Trophoblast cell (in vitro differentiated cells and primary cell): ENCODE results near the gene LIPJ.

Experiments used
- DNase-seq, 2 donors: peaks; one replicate each; pipeline ENCODE4 v3.0.0-alpha.2; 2016
- H2AFZ ChIP-seq: 2 replicates; pipeline ENCODE4 v1.6.1; 2013; ENCODE audit warnings: low read length, moderate library complexity, mild to moderate bottlenecking; ENCODE audit not compliant: insufficient read depth, poor library complexity
- H2AK5ac ChIP-seq: 2 replicates; pipeline ENCODE4 v1.6.1; 2013; ENCODE audit warnings: mild to moderate bottlenecking, low read length
- H2BK120ac ChIP-seq: 2 replicates; pipeline ENCODE4 v1.6.1; 2013; ENCODE audit warnings: low read length, mild to moderate bottlenecking, moderate library complexity; ENCODE audit not compliant: insufficient read depth, poor library complexity
- H2BK12ac ChIP-seq: 2 replicates; pipeline ENCODE4 v1.6.1; 2013; ENCODE audit warnings: mild to moderate bottlenecking, low read length, moderate library complexity
- H2BK5ac ChIP-seq: 2 replicates; pipeline ENCODE4 v1.6.1; 2013; ENCODE audit warnings: low read length, low read depth, moderate library complexity, mild to moderate bottlenecking; ENCODE audit not compliant: poor library complexity
- H3K14ac ChIP-seq: 2 replicates; pipeline ENCODE4 v1.6.1; 2013; ENCODE audit warnings: mild to moderate bottlenecking, low read length
- H3K18ac ChIP-seq: 2 replicates; pipeline ENCODE4 v1.6.1; 2013; ENCODE audit warnings: mild to moderate bottlenecking, low read length
- H3K23ac ChIP-seq: 2 replicates; pipeline ENCODE4 v1.6.1; 2013; ENCODE audit warnings: low read length
- H3K27ac ChIP-seq: 2 replicates; pipeline ENCODE4 v1.5.1; 2013; ENCODE audit warnings: low read depth, mild to moderate bottlenecking, inconsistent platforms, low read length, moderate library complexity
- H3K27me3 ChIP-seq: 2 replicates; pipeline ENCODE4 v1.6.1; 2013; ENCODE audit warnings: inconsistent platforms, mild to moderate bottlenecking, low read length, moderate library complexity; ENCODE audit not compliant: insufficient read depth
- H3K36me3 ChIP-seq, 2 experiments: 1 replicate in 1 of 2; 2 replicates in 1 of 2; pipeline ENCODE4 v1.6.1; 2013; ENCODE audit warnings: low read length in 2 of 2, mild to moderate bottlenecking in 2 of 2, moderate library complexity in 1 of 2; ENCODE audit not compliant: insufficient read depth in 2 of 2, control insufficient read depth in 1 of 2
- H3K4ac ChIP-seq: 2 replicates; pipeline ENCODE4 v1.6.1; 2013; ENCODE audit warnings: low read depth, mild to moderate bottlenecking, low read length, moderate library complexity
- H3K4me1 ChIP-seq, 2 experiments: 1 replicate in 1 of 2; 2 replicates in 1 of 2; pipeline ENCODE4 v1.6.1; 2013; ENCODE audit warnings: low read length in 2 of 2, mild to moderate bottlenecking in 2 of 2, moderate library complexity in 1 of 2; ENCODE audit not compliant: insufficient read depth in 2 of 2, control insufficient read depth in 1 of 2
- H3K4me2 ChIP-seq: 2 replicates; pipeline ENCODE4 v1.6.1; 2013; ENCODE audit warnings: inconsistent platforms, mild to moderate bottlenecking, low read length, moderate library complexity
- H3K4me3 ChIP-seq: 2 replicates; pipeline ENCODE4 v1.5.1; 2013; ENCODE audit warnings: mild to moderate bottlenecking, low read depth, low read length, inconsistent platforms
- H3K79me1 ChIP-seq: one replicate; pipeline ENCODE4 v1.6.1; 2013; ENCODE audit warnings: low read length
- H3K79me2 ChIP-seq: 2 replicates; pipeline ENCODE4 v1.6.1; 2013; ENCODE audit warnings: low read length, mild to moderate bottlenecking; ENCODE audit not compliant: control insufficient read depth, insufficient read depth, poor library complexity
- H3K9ac ChIP-seq: 2 replicates; pipeline ENCODE4 v1.6.1; 2013; ENCODE audit warnings: mild to moderate bottlenecking, low read length
- H3K9me3 ChIP-seq: 2 replicates; pipeline ENCODE4 v1.6.1; 2013; ENCODE audit warnings: low read depth, mild to moderate bottlenecking, control low read depth, inconsistent platforms, low read length; ENCODE audit not compliant: insufficient read depth
- H4K12ac ChIP-seq: 2 replicates; pipeline ENCODE4 v1.6.1; 2013; ENCODE audit warnings: low read depth, mild to moderate bottlenecking, low read length, moderate library complexity
- H4K8ac ChIP-seq: 2 replicates; pipeline ENCODE4 v1.6.1; 2013; ENCODE audit warnings: low read depth, mild to moderate bottlenecking, low read length, moderate library complexity
- H4K91ac ChIP-seq: one replicate; pipeline ENCODE4 v1.6.1; 2013; ENCODE audit warnings: low read depth, mild to moderate bottlenecking, low read length, moderate library complexity
- WGBS: extraction: QIAGEN DNeasy Blood & Tissue Kit; methylation state at CpG from one replicate; pipeline ENCODE4 v1.1.7; 2013; ENCODE audit warnings: missing lambda C conversion rate; ENCODE audit not compliant: insufficient read length, insufficient coverage; ENCODE audit errors: extremely low coverage; 5-methylcytosine and 5-hydroxymethylcytosine counted together

LIPJ gene

DNA sequence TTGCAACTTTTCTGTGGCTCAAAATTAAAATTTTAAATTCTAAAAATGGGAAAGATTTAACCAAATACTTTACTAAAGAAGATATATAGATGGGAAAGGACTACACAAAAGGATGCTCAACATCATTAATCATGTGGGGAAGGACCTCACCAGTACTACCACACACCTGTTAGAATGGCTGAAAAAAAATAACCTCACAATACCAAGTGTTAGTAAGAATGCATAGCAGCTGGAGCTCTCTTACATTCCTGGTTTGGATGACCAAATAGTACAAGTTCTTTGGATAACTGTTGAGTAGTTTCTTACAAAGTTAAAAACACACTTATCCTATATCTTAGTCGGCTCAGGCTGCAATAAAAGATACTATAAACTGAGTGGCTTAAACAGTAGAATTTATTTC lies 33.9 kb downstream of the LIPJ start:
- Histone ChIP-seq H3K9ac (no peak overlapping the region), H3K79me2 (no peaks in the 10 kb centered on the region), H2AK5ac (no peak overlapping the region)

DNA sequence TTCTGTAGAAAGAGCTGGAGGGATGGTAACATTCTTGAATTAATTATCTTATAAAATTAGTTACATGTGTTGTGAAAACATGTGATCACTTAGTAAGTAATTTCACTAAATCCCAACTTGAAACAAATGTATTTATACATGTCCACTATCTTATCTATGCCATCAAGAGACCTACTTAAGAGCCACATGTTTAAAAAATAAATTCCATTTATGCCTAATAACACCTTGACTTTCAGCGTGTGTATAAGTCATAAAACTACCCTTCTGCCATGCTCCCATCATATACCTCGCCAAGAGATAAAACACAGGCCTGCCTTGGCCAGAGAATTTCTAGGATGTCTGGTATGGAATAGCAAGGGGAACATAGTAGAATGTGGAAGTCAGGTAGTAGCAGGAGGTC lies 37.3 kb downstream of the LIPJ start:
- no peak overlapping the region for H3K27ac ChIP-seq
- H2AFZ ChIP-seq: no peak overlapping the region
- H4K8ac ChIP-seq: no peak overlapping the region
- H3K79me1 ChIP-seq: no peaks in the 10 kb centered on the region
- H3K4me2 ChIP-seq: no peak overlapping the region
- no peak overlapping the region for H3K9ac ChIP-seq
- H2BK12ac ChIP-seq: no peak overlapping the region
- H3K4me3 ChIP-seq: no peak overlapping the region
- no peaks in the 10 kb centered on the region for H3K27me3 ChIP-seq
- no peak overlapping the region for H2BK120ac ChIP-seq
- H3K4ac ChIP-seq: no peak overlapping the region
- no peak overlapping the region for H4K12ac ChIP-seq
- no CpG with 5 or more reads among the region's 2 CpGs for WGBS
- H3K9me3 ChIP-seq: no peaks in the 10 kb centered on the region
- H2AK5ac ChIP-seq: no peak overlapping the region
- H3K4me1 ChIP-seq: no peaks in the 10 kb centered on the region
- no peak overlapping the region for H3K14ac ChIP-seq
- no peaks in the 10 kb centered on the region for H3K79me2 ChIP-seq
- no peak for DNase-seq
- H3K23ac ChIP-seq: no peak overlapping the region
- H3K18ac ChIP-seq: no peak overlapping the region
- H4K91ac ChIP-seq: no peak overlapping the region
- no peak overlapping the region for H2BK5ac ChIP-seq
- H3K36me3 ChIP-seq: no peaks in the 10 kb centered on the region

More for the DNA sequence above, 33.9 kb downstream of the LIPJ start:
- Histone ChIP-seq H3K4me1 (no peaks in the 10 kb centered on the region), H3K18ac (no peak overlapping the region), H3K4me3 (no peak overlapping the region), H3K27me3 (no peaks in the 10 kb centered on the region), H2BK120ac (no peak overlapping the region), H2BK5ac (no peak overlapping the region), H2AFZ (no peak overlapping the region), H3K4me2 (no peak overlapping the region), H3K23ac (no peak overlapping the region), H4K91ac (no peak overlapping the region), H3K4ac (no peak overlapping the region), H3K14ac (no peak overlapping the region), H3K36me3 (no peaks in the 10 kb centered on the region), H3K79me1 (no peaks in the 10 kb centered on the region), H2BK12ac (no peak overlapping the region), H4K12ac (no peak overlapping the region), H3K27ac (no peak overlapping the region), H3K9me3 (no peaks in the 10 kb centered on the region), H4K8ac (no peak overlapping the region)
- peak in 1 of 2 donors; percentile 29 for DNase-seq
- WGBS: no CpG with 5 or more reads among the region's 1 CpG

DNA sequence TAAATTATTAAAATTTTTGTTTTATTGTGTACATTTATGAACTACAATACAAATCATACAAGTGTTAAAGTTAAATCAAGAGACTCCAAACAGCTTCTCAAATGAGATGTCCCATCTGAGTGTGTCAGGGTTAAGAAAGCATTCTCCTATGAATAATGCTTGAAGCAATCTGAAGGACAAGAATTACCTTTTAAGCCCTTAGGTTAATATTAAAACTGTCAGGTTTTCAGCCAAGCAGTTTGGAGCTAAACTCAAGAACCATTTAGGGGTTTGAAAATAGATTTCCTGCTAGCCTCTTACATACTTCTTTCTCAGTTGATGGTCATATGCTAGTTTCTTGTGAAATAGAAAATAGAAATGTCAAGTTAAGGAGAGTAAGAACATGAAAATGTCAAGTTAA lies 38.3 kb downstream of the LIPJ start:
- no peak overlapping the region for H3K4ac ChIP-seq
- H4K91ac ChIP-seq: no peak overlapping the region
- H2BK5ac ChIP-seq: no peak overlapping the region
- H3K4me2 ChIP-seq: no peak overlapping the region
- no peak overlapping the region for H2BK12ac ChIP-seq
- H3K18ac ChIP-seq: no peak overlapping the region
- H4K8ac ChIP-seq: no peak overlapping the region
- no peak overlapping the region for H3K4me3 ChIP-seq
- no peaks in the 10 kb centered on the region for H3K79me1 ChIP-seq
- H3K36me3 ChIP-seq: no peaks in the 10 kb centered on the region
- no peak overlapping the region for H3K27ac ChIP-seq
- no peak overlapping the region for H2AK5ac ChIP-seq
- H3K79me2 ChIP-seq: no peaks in the 10 kb centered on the region
- no peak overlapping the region for H3K14ac ChIP-seq
- no peaks in the 10 kb centered on the region for H3K27me3 ChIP-seq
- H3K9ac ChIP-seq: no peak overlapping the region
- H3K9me3 ChIP-seq: no peaks in the 10 kb centered on the region
- H2BK120ac ChIP-seq: no peak overlapping the region
- no peak for DNase-seq
- no peaks in the 10 kb centered on the region for H3K4me1 ChIP-seq
- no peak overlapping the region for H3K23ac ChIP-seq
- H2AFZ ChIP-seq: no peak overlapping the region
- H4K12ac ChIP-seq: no peak overlapping the region

DNA sequence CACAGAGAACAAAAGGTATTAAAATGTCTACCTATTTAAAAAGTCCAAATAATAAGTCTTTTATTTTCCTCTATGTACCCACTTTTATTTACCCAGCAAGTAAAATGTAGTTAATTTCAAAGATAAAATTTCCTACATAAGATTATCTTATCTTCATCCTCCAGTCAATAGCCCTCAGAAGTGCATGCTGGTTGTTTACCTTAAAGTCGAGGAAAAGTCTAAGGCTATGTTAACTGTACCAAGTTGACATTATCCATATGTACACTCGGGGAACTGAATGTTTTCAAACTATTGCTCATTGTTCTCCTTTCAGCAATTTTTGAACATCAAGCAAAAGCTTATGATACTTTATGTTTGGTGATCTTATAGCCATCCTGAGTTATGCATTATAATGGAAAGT lies 53.6 kb downstream of the LIPJ start:
- Histone ChIP-seq H4K8ac (no peak overlapping the region), H3K27me3 (no peaks in the 10 kb centered on the region), H3K14ac (no peak overlapping the region), H3K27ac (no peak overlapping the region), H4K12ac (no peak overlapping the region), H4K91ac (no peak overlapping the region), H3K79me2 (no peaks in the 10 kb centered on the region), H3K79me1 (no peaks in the 10 kb centered on the region), H3K23ac (no peak overlapping the region), H2BK120ac (no peak overlapping the region), H3K9ac (no peak overlapping the region), H2BK12ac (no peak overlapping the region), H2AK5ac (no peak overlapping the region), H3K18ac (no peak overlapping the region), H3K4ac (no peak overlapping the region), H2BK5ac (no peak overlapping the region), H3K4me3 (no peak overlapping the region), H3K4me1 (no peaks in the 10 kb centered on the region), H2AFZ (no peak overlapping the region), H3K36me3 (no peaks in the 10 kb centered on the region), H3K4me2 (no peak overlapping the region), H3K9me3 (no peaks in the 10 kb centered on the region)
- no CpG with 5 or more reads among the region's 2 CpGs for WGBS
- DNase-seq: no peak
